Astrocyte (in vitro differentiated cells and primary cell): ENCODE data around the gene BBS10.

Experiments
- EZH2 ChIP-seq: IDR thresholded peaks from 2 replicates; pipeline ENCODE4 v1.6.1; 2012; ENCODE audit warnings: mild to moderate bottlenecking, low read length, inconsistent platforms; ENCODE audit not compliant: insufficient read depth
- TF ChIP-seq, protein P1 (sequence below): IDR thresholded peaks from 2 replicates; pipeline ENCODE4 v1.5.1; 2011; ENCODE audit warnings: low read depth, mild to moderate bottlenecking, inconsistent platforms, low read length, moderate library complexity; ENCODE audit not compliant: insufficient read depth

DNA sequence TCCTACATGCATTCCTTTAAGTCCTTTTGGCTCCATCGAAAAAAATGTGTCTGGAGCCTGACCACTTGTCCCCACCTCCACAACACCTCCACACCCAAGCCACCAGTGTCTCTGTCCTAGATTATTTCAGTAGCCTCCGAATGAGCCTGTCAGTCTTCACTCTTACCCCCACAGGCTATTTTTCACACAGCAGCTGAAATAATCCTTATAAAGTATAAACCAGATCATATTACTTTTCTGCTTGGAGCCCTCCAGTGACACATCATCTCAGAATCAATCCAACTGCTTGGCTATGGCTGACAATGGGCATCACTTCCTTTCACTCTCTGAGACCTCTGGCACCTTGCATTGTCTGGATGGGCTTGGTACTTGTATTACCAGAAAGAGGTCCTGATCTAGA lies 44.9 kb downstream of the BBS10 start:
- TF ChIP-seq, protein P1, sequence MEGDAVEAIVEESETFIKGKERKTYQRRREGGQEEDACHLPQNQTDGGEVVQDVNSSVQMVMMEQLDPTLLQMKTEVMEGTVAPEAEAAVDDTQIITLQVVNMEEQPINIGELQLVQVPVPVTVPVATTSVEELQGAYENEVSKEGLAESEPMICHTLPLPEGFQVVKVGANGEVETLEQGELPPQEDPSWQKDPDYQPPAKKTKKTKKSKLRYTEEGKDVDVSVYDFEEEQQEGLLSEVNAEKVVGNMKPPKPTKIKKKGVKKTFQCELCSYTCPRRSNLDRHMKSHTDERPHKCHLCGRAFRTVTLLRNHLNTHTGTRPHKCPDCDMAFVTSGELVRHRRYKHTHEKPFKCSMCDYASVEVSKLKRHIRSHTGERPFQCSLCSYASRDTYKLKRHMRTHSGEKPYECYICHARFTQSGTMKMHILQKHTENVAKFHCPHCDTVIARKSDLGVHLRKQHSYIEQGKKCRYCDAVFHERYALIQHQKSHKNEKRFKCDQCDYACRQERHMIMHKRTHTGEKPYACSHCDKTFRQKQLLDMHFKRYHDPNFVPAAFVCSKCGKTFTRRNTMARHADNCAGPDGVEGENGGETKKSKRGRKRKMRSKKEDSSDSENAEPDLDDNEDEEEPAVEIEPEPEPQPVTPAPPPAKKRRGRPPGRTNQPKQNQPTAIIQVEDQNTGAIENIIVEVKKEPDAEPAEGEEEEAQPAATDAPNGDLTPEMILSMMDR = no peak
- TF ChIP-seq EZH2 = no peak
